ENCODE measurements around the gene ZNF865.

GRCh38 chr19:55636723-55637122, 31.3 kb downstream of the ZNF865 start:
- TF ChIP-seq, protein P1, sequence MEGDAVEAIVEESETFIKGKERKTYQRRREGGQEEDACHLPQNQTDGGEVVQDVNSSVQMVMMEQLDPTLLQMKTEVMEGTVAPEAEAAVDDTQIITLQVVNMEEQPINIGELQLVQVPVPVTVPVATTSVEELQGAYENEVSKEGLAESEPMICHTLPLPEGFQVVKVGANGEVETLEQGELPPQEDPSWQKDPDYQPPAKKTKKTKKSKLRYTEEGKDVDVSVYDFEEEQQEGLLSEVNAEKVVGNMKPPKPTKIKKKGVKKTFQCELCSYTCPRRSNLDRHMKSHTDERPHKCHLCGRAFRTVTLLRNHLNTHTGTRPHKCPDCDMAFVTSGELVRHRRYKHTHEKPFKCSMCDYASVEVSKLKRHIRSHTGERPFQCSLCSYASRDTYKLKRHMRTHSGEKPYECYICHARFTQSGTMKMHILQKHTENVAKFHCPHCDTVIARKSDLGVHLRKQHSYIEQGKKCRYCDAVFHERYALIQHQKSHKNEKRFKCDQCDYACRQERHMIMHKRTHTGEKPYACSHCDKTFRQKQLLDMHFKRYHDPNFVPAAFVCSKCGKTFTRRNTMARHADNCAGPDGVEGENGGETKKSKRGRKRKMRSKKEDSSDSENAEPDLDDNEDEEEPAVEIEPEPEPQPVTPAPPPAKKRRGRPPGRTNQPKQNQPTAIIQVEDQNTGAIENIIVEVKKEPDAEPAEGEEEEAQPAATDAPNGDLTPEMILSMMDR (IDR thresholded peaks at IDR 0.05; ENCODE audit: borderline replicate concordance, extremely low read depth, low read length, poor library complexity, severe bottlenecking), result no peak
- TF ChIP-seq EZH2 (IDR thresholded peaks at IDR 0.05; ENCODE audit: borderline replicate concordance, low read depth, low read length, severe bottlenecking), result no peak
